ENCODE results near the gene SLC8A2. TPM values are rescaled to one million over a fixed set of nuclear protein-coding genes. Genes with fewer than 3 reads are reported as not detected.

SLC8A2 gene
- total RNA-seq, 1 experiment from 2014 or later = 0.10 TPM

DNA sequence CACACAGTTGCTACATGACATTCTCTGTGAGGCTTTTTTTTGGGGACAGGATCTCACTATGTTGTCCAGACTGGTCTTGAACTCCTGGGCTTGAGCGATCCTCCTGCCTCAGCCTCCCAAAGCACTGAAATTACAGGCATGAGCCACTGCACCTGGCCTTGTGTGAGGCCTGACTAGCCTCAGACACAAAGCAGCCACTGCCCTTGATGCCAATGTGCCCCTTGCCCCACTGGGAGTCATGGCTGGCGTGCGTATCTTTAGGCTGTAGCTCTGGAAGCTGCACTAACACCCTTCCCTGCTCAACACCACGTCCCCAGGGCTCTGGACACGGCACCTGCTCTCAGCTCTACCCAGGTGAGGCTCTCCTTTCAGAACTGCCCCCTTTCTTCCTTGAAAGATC lies 26.9 kb upstream of the SLC8A2 start:
- BruUV-seq (replicated peaks) = no TSS peak
- H3K4me3 ChIP-seq (ENCODE audit: low read depth in 2 of 2, low read length in 2 of 2) = no peak overlapping the region
- POLR2A ChIA-PET = no interaction called here
- H3K27me3 ChIP-seq (ENCODE audit: control insufficient read depth, insufficient read depth, low read length) = no peaks in the 10 kb centered on the region
- CTCF ChIA-PET = no interaction called here
- ATAC-seq (no peak), DNase-seq (ENCODE audit: low read depth, low spot score) (no peak)
- H3K27ac ChIP-seq (ENCODE audit: low read length) = no peak overlapping the region
- H3K9me3 ChIP-seq (ENCODE audit: control insufficient read depth, insufficient read depth, low read depth, low read length) = no peaks in the 10 kb centered on the region
- H3K4me1 ChIP-seq (ENCODE audit: control insufficient read depth, insufficient read depth, low read length) = no peaks in the 10 kb centered on the region
- no peak for TF ChIP-seq REST (IDR thresholded peaks at IDR 0.05; ENCODE audit: insufficient read depth in 1 of 2, low read depth in 2 of 2, low read length in 1 of 2)
- TF ChIP-seq POLR2AphosphoS5 (IDR thresholded peaks at IDR 0.05; ENCODE audit: low read depth, low read length) = no peak
- TF ChIP-seq, protein P1, sequence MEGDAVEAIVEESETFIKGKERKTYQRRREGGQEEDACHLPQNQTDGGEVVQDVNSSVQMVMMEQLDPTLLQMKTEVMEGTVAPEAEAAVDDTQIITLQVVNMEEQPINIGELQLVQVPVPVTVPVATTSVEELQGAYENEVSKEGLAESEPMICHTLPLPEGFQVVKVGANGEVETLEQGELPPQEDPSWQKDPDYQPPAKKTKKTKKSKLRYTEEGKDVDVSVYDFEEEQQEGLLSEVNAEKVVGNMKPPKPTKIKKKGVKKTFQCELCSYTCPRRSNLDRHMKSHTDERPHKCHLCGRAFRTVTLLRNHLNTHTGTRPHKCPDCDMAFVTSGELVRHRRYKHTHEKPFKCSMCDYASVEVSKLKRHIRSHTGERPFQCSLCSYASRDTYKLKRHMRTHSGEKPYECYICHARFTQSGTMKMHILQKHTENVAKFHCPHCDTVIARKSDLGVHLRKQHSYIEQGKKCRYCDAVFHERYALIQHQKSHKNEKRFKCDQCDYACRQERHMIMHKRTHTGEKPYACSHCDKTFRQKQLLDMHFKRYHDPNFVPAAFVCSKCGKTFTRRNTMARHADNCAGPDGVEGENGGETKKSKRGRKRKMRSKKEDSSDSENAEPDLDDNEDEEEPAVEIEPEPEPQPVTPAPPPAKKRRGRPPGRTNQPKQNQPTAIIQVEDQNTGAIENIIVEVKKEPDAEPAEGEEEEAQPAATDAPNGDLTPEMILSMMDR (IDR thresholded peaks at IDR 0.05) = no peak
- no peak for TF ChIP-seq SIN3A (IDR thresholded peaks at IDR 0.05; ENCODE audit: borderline replicate concordance, insufficient read depth, low read depth, low read length)
- H3K36me3 ChIP-seq (ENCODE audit: control insufficient read depth, insufficient read depth, low read length) = no peaks in the 10 kb centered on the region
- in situ Hi-C loops (cut with HindIII; ENCODE audit: low pct_unique_long_range_greater_than_20kb, low sequenced_read_pairs) = no loop called here
- intact Hi-C loops (cut with micrococcal nuclease; ENCODE audit: unreplicated experiment) = no loop called here

GRCh38 chr19:47497821-47498520 lies 26.3 kb upstream of the SLC8A2 start:
- no TSS peak for BruUV-seq (replicated peaks)
- intact Hi-C loops (cut with micrococcal nuclease; ENCODE audit: unreplicated experiment) (no loop called here), in situ Hi-C loops (cut with HindIII; ENCODE audit: low pct_unique_long_range_greater_than_20kb, low sequenced_read_pairs) (no loop called here)
- Histone ChIP-seq H3K4me3 (ENCODE audit: low read depth in 2 of 2, low read length in 2 of 2) (no peak overlapping the region), H3K4me1 (ENCODE audit: control insufficient read depth, insufficient read depth, low read length) (no peaks in the 10 kb centered on the region), H3K27ac (ENCODE audit: low read length) (no peak overlapping the region), H3K27me3 (ENCODE audit: control insufficient read depth, insufficient read depth, low read length) (no peaks in the 10 kb centered on the region), H3K9me3 (ENCODE audit: control insufficient read depth, insufficient read depth, low read depth, low read length) (no peaks in the 10 kb centered on the region), H3K36me3 (ENCODE audit: control insufficient read depth, insufficient read depth, low read length) (no peaks in the 10 kb centered on the region)
- DNase-seq (ENCODE audit: low read depth, low spot score) (no peak), ATAC-seq (no peak)
- POLR2A ChIA-PET = no interaction called here
- CTCF ChIA-PET = no interaction called here
- no peak for TF ChIP-seq POLR2AphosphoS5 (IDR thresholded peaks at IDR 0.05; ENCODE audit: low read depth, low read length)
- TF ChIP-seq, protein P1 (IDR thresholded peaks at IDR 0.05) = no peak
- TF ChIP-seq REST (IDR thresholded peaks at IDR 0.05; ENCODE audit: insufficient read depth in 1 of 2, low read depth in 2 of 2, low read length in 1 of 2) = no peak
- TF ChIP-seq SIN3A (IDR thresholded peaks at IDR 0.05; ENCODE audit: borderline replicate concordance, insufficient read depth, low read depth, low read length) = no peak
- no peak for TF ChIP-seq TCF7L2 (IDR thresholded peaks at IDR 0.05; ENCODE audit: low read depth, low read length)

All from Panc1 (cell line).